ENCODE data around the gene BABAM1. TPM values are rescaled to one million over a fixed set of nuclear protein-coding genes. Genes with fewer than 3 reads are reported as not detected.

Gene BABAM1
- total RNA-seq, 4 donors from 2014 or later = 58.1 to 240 (median 97.2) TPM

DNA sequence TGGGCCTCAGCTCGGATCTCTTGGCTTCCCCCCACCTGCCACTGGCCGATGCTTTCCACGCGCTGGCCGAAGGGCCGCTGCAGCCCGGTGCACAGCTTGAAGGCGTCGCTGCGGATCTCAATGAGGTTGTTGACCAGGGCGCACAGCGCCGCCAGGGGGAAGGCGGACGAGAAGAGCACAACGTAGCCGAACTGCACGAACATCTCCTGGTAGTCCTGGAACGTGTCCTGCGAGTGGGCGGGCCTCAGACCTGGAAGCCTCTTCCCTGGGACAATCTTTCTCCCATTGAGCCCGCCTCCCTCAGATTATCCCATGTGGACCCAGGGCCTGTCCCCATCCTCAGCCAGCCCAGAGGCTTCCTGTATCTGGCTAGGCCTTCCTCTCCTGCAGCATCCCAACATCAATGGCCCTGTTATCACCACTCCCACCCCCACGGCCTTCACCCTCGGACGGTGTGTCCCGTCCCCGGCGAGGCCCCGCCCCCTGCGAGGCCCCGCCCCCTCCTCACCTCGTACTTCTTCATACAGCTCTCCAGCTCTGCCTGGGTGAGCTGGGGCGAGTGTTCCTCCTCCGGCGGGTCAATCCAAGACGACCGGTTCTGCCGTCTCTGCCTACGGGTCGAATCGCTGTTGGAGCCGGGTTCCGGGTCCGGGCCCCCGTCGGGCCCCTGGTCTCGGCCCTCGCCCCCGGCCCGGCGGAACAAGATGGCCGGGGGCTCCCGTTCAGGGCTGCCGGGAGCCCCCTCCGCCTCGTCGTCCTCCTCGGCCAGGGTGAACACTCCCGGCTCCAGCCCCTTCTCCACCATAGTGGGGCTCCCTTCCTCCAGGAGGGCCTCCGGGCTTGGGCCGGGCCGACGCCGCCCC, 60.6 kb downstream of the BABAM1 start:
- Histone ChIP-seq H3K4me1 (peaks cover 0 to 20% of the 10 kb centered on the region in 2 donors), H3K36me3 (no peaks in the 10 kb centered on the region), H3K4me3 (peak overlapping the region; percentile 24 to 25), H3K9me3 (no peaks in the 10 kb centered on the region), H3K27ac (no peak overlapping the region), H3K27me3 (peaks cover 0 to 12% of the 10 kb centered on the region in 2 donors)
- intact Hi-C loops (cut with DNase I; ENCODE audit: low total_unique reads) = no loop called here
- TF ChIP-seq POLR2A (IDR thresholded peaks at IDR 0.05) = no peak
- TF ChIP-seq, protein P1, sequence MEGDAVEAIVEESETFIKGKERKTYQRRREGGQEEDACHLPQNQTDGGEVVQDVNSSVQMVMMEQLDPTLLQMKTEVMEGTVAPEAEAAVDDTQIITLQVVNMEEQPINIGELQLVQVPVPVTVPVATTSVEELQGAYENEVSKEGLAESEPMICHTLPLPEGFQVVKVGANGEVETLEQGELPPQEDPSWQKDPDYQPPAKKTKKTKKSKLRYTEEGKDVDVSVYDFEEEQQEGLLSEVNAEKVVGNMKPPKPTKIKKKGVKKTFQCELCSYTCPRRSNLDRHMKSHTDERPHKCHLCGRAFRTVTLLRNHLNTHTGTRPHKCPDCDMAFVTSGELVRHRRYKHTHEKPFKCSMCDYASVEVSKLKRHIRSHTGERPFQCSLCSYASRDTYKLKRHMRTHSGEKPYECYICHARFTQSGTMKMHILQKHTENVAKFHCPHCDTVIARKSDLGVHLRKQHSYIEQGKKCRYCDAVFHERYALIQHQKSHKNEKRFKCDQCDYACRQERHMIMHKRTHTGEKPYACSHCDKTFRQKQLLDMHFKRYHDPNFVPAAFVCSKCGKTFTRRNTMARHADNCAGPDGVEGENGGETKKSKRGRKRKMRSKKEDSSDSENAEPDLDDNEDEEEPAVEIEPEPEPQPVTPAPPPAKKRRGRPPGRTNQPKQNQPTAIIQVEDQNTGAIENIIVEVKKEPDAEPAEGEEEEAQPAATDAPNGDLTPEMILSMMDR (IDR thresholded peaks at IDR 0.05) = peak in 3 of 4 experiments; percentile 33 to 49 (median 40)
- DNase-seq = peak; percentile 61 to 75

Other genes with a start within 250 kb of the BABAM1 start
- 10 to 100 TPM in 3 of 4 donors, 1 to 10 TPM in 1; 2.8 to 18.3 (median 15.7) TPM for gene CPAMD8, start 240.6 kb upstream of the BABAM1 start, total RNA-seq
- gene HAUS8, start 192.0 kb upstream of the BABAM1 start, total RNA-seq = 10 to 100 TPM in 2 of 4 donors, 1 to 10 TPM in 2; 2.6 to 11.5 (median 6.9) TPM
- 100 to 1,000 TPM in 1 of 4 donors, 10 to 100 TPM in 3; 17.6 to 117 (median 54.1) TPM for gene MYO9B, start 191.7 kb upstream of the BABAM1 start, total RNA-seq
- gene USE1, start 52.1 kb upstream of the BABAM1 start, total RNA-seq = 10 to 100 TPM; 11.5 to 43.5 (median 22.2) TPM
- 10 to 100 TPM in 2 of 4 donors, 1 to 10 TPM in 1, not detected in 1; 5.9 to 32.6 (median 17.6) TPM for gene OCEL1, start 41.2 kb upstream of the BABAM1 start, total RNA-seq
- gene NR2F6, start 21.5 kb upstream of the BABAM1 start, total RNA-seq = 10 to 100 TPM; 14.3 to 45.0 (median 36.0) TPM
- 10 to 100 TPM in 2 of 4 donors, 1 to 10 TPM in 2; 3.5 to 23.8 (median 13.0) TPM for gene USHBP1, start 2.7 kb upstream of the BABAM1 start, total RNA-seq
- gene ANKLE1, start 14.5 kb downstream of the BABAM1 start, total RNA-seq = 1 to 10 TPM in 2 of 4 donors, not detected in 2; 1.6 to 2.4 TPM
- gene ABHD8, start 36.0 kb downstream of the BABAM1 start, total RNA-seq = 100 to 1,000 TPM in 1 of 4 donors, 10 to 100 TPM in 2, 1 to 10 TPM in 1; 9.0 to 115 (median 19.2) TPM
- 100 to 1,000 TPM in 2 of 4 donors, 10 to 100 TPM in 2; 30.9 to 289 (median 97.2) TPM for gene MRPL34, start 38.4 kb downstream of the BABAM1 start, total RNA-seq
- gene DDA1, start 42.1 kb downstream of the BABAM1 start, total RNA-seq = 10 to 100 TPM in 2 of 4 donors, 1 to 10 TPM in 2; 2.8 to 22.2 (median 8.9) TPM
- 10 to 100 TPM in 1 of 4 donors, 1 to 10 TPM in 2, under 1 TPM in 1; 0.51 to 12.6 (median 7.6) TPM for gene ANO8, start 67.4 kb downstream of the BABAM1 start, total RNA-seq
- gene GTPBP3, start 70.1 kb downstream of the BABAM1 start, total RNA-seq = 10 to 100 TPM in 3 of 4 donors, under 1 TPM in 1; 0.88 to 31.2 (median 24.4) TPM
- gene PLVAP, start 109.9 kb downstream of the BABAM1 start, total RNA-seq = 100 to 1,000 TPM in 2 of 4 donors, 10 to 100 TPM in 1, 1 to 10 TPM in 1; 4.7 to 204 (median 87.4) TPM
- 1 to 10 TPM in 1 of 4 donors, not detected in 3; 2.5 TPM for gene CCDC194, start 126.8 kb downstream of the BABAM1 start, total RNA-seq
- gene BST2, start 138.2 kb downstream of the BABAM1 start, total RNA-seq = 100 to 1,000 TPM in 3 of 4 donors, 10 to 100 TPM in 1; 84.6 to 267 (median 195) TPM
- 10 to 100 TPM in 3 of 4 donors, 1 to 10 TPM in 1; 3.8 to 46.7 (median 26.5) TPM for gene MVB12A, start 152.6 kb downstream of the BABAM1 start, total RNA-seq
- gene TMEM221, start 181.2 kb downstream of the BABAM1 start, total RNA-seq = 10 to 100 TPM in 1 of 4 donors, 1 to 10 TPM in 2, not detected in 1; 2.2 to 16.5 (median 3.9) TPM
- gene NXNL1, start 193.5 kb downstream of the BABAM1 start, total RNA-seq = not detected
- gene SLC27A1, start 203.1 kb downstream of the BABAM1 start, total RNA-seq = 10 to 100 TPM in 3 of 4 donors, 1 to 10 TPM in 1; 7.1 to 36.5 (median 26.9) TPM
- gene PGLS, start 244.2 kb downstream of the BABAM1 start, total RNA-seq = 10 to 100 TPM; 16.9 to 41.0 (median 34.1) TPM

Data from uterus (tissue), 4 donors.